Eye (tissue), 1 donor: Measurements from ENCODE around the gene MYLK3.

ENCODE experiments used
- DNase-seq: peaks from one replicate; pipeline ENCODE4 v3.0.0-alpha.2; 2015

The MYLK3 gene

DNA sequence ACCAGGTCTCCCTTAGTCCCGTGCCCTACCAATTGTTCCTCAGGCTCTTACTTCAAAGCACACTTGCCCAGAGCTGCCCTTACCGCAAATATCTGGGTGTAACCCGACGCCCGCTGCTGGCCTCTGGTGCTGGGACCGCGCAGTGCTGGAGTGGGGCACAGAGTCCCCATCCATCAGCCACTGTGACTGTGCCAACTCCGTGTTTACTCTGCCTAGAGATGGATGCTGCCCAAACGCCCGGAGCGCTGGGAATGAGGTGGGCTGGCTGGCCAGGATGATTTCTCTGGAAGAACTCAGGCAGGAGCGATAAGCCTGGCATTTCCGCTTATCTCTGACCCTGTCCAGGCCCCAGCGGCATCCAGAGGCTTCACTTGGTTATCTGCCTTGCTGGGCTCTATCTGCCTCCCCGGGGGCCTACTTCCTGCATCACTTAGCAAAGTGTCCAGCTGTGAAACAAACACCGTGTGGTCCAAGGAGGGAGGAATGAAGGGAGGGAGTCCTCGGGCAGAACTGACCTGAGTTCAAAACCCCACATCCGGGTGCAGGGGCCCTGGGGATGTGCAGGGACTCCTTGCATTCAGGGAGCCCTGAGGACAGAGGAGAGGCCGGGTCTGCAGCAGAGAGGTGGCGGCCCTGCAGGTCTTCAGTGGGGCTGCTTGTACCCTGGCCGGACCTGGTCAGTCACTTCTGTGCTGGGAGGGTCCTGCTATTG, 9.4 kb upstream of the MYLK3 start:
- peak; percentile 31 for DNase-seq

GRCh38 chr16:46756772-46757171, 8.6 kb upstream of the MYLK3 start:
- no peak for DNase-seq

DNA sequence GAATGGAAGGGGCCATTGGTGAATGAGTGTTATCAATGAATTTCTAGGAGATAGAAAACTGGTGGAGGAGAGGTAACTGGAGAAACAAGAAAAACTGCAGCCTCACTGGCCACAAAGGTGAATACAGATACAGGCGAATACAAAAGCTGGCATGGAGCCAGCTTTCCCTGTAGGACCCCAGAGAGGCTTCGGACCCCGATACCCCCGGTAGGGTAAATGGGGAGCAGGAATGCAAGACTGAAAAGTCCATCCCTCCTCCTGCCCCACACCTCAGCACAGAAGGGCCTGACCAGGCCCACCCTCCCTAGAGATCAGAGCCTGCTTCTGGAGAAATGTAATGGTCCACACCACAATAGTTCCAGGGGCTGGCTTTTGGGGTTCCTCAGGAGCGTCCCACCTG, 4.9 kb upstream of the MYLK3 start:
- no peak for DNase-seq

DNA sequence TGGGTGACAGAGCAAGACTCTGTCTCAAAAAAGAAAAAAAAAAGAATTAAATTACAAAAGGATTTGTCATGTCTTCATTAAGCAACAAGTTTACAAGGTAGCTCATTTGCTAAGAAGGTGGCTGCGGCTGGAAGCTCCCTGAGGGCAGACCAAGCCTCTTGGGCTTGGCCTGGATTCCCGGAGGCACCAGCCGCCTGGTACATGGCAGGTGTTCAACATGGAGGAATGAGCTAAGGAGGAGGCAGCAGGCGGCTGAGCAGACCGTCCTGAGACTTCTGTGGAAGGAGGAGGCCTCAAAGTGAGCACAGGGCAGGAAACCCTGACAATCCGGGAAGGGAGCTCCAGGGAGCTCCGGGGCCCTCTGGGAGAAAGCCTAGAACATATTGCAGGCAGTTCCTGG, 3.2 kb upstream of the MYLK3 start:
- DNase-seq, result no peak

DNA sequence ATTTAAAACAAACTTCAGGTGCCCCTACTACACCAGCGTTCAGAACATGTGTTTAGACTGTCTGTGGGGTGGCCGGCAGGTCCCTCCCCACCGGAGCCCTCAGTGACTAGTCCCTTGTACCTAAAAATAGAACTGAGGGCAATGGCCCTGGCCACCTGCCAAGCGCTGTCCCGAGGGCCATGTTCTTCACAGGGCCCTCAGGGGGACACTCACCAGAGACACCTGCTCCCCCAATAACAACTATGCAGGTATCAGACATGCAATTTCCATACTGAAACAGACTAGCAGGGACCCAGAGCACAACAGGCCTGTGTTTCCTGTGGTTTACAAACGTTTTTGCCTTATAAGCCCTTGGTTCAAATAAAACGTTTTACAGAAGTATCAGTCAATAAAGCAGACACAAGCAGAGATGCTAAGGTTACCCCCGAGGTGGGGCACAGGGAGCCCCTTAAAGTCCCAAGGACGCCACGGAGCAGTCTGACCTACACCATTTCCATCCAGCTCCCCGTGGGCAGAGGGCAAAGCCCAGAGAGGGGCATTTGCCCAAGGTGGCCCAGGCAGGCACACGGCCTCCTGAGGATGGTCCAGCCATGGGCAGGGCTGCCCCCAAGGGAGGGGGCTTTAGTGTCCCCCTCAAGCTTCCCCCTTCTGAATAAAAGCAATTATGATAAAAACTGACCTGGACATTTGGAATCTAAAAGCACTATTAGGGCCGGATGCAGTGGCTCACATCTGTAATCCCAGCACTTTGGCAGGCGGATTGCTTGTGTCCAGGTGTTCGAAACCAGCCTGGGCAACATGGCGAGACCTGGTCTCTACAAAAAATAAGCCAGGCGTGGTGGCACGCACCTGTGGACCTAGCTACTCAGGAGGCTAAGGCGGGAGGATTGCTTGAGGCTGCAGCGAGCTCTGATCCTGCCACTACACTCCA, 896 bp upstream of the MYLK3 start:
- DNase-seq, result no peak

- peak; percentile 42 for DNase-seq
These were observed 1.0 kb downstream of the MYLK3 start for GRCh38 chr16:46746821-46747776.

DNA sequence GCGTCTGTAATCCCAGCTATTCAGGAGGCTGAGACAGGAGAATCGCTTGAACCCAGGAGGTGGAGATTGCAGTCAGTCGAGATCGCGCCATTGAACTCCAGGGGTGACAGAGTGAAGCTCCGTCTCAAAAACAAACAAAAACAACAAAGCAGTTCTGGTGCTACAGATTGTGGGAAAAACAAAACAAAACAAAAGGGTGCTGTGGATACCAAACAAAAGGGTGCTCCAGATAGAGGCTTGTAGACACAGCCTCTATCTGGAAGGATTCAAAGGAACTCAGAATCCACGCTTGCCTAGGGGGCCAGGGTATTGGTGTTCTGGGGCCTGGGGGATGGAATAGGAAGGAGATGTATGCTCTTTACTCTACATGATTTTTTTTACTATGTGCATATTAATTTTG, 2.5 kb downstream of the MYLK3 start:
- DNase-seq, result no peak

DNA sequence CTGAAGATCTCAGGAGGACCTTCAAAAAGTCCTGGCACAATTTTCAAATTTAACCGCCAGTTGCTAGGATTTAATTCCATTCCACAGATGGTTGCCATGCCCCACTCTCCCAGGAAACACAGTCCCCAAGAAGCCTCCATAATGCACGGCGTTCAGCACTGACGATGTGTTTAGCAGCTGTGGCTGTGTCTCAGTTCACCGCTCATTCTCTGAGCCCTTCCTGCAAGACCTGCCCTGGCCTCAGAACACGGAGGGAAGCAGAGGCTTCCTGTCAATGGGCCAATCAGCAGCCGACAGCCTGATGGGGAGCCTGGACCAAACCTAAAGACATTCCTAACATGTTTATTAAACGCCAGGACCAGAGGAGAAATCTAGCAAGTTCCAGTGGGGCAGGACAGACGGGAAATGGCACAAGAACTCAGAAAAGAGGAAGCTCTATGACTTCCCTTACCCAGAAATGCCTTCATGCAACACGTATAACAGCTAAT, 4.9 kb downstream of the MYLK3 start:
- peak; percentile 31 for DNase-seq

GRCh38 chr16:46739934-46740333, 8.2 kb downstream of the MYLK3 start:
- DNase-seq, result no peak

DNA sequence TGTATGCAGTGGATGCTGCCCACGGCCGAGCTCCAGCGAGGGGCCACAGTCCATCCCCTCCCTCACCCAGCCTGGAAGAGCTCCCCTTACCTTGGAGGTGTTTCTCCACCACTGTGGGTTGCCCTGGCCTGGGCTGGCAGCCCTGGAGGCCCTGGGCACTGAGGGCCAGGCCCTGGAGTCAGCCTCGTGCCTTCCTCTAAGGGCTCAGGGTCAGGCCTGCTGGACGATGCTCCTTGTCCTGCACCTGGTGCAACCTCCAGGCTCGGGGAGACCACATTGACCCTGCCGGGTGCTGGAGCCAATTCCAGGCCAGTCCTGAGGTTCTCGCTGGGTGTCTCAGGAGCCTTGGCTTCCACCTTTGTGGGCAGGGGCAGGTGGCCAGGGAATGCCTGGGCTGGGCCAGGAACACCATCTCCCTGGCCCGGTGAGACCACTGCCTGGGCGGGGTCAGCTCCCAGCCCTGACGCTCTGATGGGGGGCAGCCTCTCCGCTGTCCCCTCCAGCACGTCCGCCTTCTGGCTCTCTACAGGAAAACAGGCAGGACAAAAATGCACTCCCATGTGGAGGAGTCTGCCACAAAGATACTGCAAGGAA, 10.4 kb downstream of the MYLK3 start:
- DNase-seq, result no peak

GRCh38 chr16:46736695-46737094, 11.4 kb downstream of the MYLK3 start:
- DNase-seq, result no peak

DNA sequence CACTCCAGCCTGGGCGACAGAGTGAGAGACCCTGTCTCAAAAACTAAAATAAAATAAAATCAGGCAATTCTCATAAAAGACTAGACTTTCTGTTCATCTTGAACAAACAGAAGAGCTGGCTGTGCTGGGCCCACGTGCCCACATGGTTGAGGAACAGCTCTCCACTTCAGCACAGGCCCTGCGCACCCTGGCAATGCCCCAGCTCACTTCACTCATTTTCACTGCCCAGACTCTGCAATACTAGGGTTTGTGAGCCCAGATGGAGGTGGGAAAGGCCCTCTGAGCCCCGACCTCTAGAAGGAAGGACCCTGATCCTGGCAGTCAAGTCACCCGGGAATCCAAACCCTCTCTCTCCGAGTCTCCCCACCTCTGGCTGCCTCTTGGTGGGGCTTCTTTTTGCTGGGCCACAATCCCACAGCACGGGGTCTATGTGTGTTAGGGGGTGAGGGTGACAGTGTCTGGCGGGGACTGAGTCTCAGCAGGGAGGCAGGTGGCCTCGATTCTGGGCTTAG, 14.8 kb downstream of the MYLK3 start:
- DNase-seq, result no peak

DNA sequence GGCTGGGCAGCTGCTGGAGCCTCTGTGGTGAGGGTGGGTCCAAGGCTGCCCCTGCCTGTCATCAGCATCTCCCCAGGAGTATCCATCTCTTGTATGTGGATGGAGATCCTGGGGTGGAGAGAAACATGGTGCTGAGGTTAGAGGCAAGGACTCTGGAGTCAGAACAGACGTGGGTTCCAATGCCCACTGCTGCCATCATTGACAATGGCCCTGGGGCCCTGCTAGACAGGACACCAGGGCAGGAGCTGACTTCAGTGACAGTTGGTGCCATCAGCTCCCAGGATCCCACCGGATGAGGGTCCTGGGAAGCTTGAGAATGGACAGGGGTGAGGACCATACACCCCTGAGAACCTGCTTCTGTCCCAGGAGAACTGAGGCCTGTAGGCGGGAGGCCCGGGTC, 15.6 kb downstream of the MYLK3 start:
- no peak for DNase-seq

DNA sequence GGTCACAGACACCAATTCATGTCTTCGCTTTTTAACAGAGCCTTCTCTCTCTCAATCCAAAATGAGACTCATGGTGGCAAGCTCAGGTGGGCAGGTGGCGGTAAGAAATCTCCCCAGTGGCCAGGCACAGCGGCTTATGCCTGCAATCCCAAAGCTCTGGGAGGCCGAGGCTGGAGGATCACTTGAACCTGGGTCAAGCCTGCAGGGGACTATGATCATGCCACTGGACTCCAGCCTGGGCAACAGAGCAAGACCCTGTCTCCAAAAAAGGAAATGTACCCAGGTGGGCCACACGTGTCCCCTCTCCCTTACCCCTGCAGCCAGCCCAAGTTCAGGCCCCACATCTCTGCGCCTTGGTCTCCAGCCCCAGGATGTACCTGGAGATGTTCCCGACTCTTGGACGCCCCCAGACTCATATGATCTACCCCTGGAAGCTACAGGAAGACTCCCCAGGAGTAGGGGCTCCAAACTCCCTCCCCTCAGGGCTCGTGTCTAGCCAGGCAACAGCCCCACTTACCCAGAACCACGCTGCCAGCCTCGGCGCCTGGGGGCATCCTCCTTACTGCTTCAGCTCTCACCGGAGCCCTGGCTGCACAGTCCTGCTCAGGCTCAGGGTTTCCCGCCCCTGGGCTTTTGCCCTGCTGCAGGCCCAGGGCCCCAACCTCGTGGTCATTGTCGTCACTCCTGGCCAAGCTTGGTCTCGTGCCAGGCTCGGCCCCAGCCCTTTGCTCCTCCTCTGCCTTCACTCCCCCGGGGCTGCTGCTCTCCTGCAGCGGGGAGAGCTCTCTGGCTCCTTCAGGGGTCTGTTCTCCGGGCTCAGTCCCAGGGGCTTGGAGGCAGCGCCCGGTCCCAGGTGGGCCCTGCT, 16.2 kb downstream of the MYLK3 start:
- no peak for DNase-seq

GRCh38 chr16:46730801-46731690, 17.1 kb downstream of the MYLK3 start:
- DNase-seq, result peak; percentile 42

- DNase-seq, result no peak
These were observed 18.0 kb downstream of the MYLK3 start for GRCh38 chr16:46730126-46730525.

GRCh38 chr16:46729326-46729995, 18.7 kb downstream of the MYLK3 start:
- DNase-seq, result no peak

DNA sequence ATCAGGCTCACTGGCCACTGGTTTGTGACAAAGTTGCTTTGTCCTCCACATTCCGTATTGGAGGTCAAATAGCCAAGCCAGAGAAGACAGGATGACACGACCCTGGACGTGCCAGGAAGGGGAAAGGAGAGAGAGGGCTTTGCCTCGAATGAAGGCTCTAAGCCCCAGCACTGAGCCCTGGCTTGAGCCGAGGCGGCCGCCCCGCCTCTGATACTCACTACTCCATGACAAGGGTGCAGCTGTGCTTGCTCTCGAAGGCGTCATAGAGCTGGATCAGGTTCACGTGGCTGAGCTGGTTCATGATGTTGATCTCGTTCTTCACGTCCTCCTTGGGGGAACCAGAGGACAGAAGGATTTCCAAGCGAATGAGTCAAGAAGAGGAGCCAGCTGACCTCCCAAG, 19.3 kb downstream of the MYLK3 start:
- DNase-seq, result no peak

- no peak for DNase-seq
These were observed 20.5 kb downstream of the MYLK3 start for GRCh38 chr16:46727630-46728029.

- no peak for DNase-seq
These were observed 21.0 kb downstream of the MYLK3 start for GRCh38 chr16:46727184-46727583.
